Vagina (tissue), 2 donors: ENCODE measurements around the gene SAMD15. TPM values are rescaled to one million over a fixed set of nuclear protein-coding genes. Genes with fewer than 3 reads are reported as not detected.
"Not testable (repeated sequence)": the region's sequence is repeated elsewhere in the genome, so short reads cannot be mapped to it uniquely, and the experiment has no call there.

ENCODE experiments used
- DNase-seq, 2 donors: peaks; one replicate each; pipeline ENCODE4 v3.0.0-alpha.2; 2017; ENCODE audit errors: extremely low spot score in 2 of 2
- H3K27ac ChIP-seq: fragments of 200-600 bp; sonication (generic); one replicate; pipeline ENCODE4 v1.5.1; 2019
- H3K27me3 ChIP-seq: fragments of 200-600 bp; sonication (generic); one replicate; pipeline ENCODE4 v1.5.1; 2019
- H3K36me3 ChIP-seq, 2 donors: fragments of 200-600 bp; sonication (generic); one replicate each; pipeline ENCODE4 v1.5.1; 2017 to 2019
- H3K4me1 ChIP-seq: fragments of 200-600 bp; sonication (generic); one replicate; pipeline ENCODE4 v1.5.1; 2019
- H3K4me3 ChIP-seq, 2 donors: fragments of 200-600 bp; sonication (generic); 1 replicate in 1 of 2; 2 replicates in 1 of 2; pipeline ENCODE4 v1.5.1; 2016 to 2019
- H3K9me3 ChIP-seq: fragments of 200-600 bp; sonication (generic); one replicate; pipeline ENCODE4 v1.5.1; 2019
- POLR2A ChIP-seq, 2 donors: fragments of 450-650 bp; IDR thresholded peaks; one replicate each; pipeline ENCODE4 v1.6.1; 2017; ENCODE audit warnings: antibody characterized with exemption in 2 of 2, mild to moderate bottlenecking in 2 of 2, moderate library complexity in 2 of 2
- POLR2AphosphoS5 ChIP-seq, 2 donors: sonication (generic); formaldehyde crosslinking; IDR thresholded peaks; one replicate each; pipeline ENCODE4 v1.9.0; 2017; ENCODE audit warnings: antibody characterized with exemption in 2 of 2, mild to moderate bottlenecking in 2 of 2, low read depth in 1 of 2; ENCODE audit not compliant: insufficient read depth in 1 of 2
- intact Hi-C: fragments of 100-400 bp; cut with DNase I; formaldehyde crosslinking; loops from one replicate; pipeline ENCODE4 v1.15.1; 2023
- total RNA-seq: library from RNA; depleted of rRNA; stranded (reverse); fragments of >200 nt; gene quantifications from one replicate; pipeline ENCODE4 v1.2.3, GENCODE V29; 2016
- TF ChIP-seq, protein P1 (sequence below), 3 experiments: fragments of 450-650 bp in 2 of 3; fragments of 200-600 bp in 1 of 3; sonication (generic) in 1 of 3; IDR thresholded peaks; one replicate each; pipeline ENCODE4 v1.5.1; 2017 to 2019; ENCODE audit warnings: antibody characterized with exemption in 3 of 3, mild to moderate bottlenecking in 2 of 3, moderate library complexity in 2 of 3

The SAMD15 gene
- total RNA-seq, 1 donor from 2014 or later, result not detected

GRCh38 chr14:77409131-77409533, 32.0 kb downstream of the SAMD15 start:
- H3K4me3 ChIP-seq, result no peak overlapping the region
- H3K27ac ChIP-seq, result no peak overlapping the region
- no peak for TF ChIP-seq POLR2A (IDR thresholded peaks at IDR 0.05)
- TF ChIP-seq, protein P1, sequence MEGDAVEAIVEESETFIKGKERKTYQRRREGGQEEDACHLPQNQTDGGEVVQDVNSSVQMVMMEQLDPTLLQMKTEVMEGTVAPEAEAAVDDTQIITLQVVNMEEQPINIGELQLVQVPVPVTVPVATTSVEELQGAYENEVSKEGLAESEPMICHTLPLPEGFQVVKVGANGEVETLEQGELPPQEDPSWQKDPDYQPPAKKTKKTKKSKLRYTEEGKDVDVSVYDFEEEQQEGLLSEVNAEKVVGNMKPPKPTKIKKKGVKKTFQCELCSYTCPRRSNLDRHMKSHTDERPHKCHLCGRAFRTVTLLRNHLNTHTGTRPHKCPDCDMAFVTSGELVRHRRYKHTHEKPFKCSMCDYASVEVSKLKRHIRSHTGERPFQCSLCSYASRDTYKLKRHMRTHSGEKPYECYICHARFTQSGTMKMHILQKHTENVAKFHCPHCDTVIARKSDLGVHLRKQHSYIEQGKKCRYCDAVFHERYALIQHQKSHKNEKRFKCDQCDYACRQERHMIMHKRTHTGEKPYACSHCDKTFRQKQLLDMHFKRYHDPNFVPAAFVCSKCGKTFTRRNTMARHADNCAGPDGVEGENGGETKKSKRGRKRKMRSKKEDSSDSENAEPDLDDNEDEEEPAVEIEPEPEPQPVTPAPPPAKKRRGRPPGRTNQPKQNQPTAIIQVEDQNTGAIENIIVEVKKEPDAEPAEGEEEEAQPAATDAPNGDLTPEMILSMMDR (IDR thresholded peaks at IDR 0.05), result no peak
- TF ChIP-seq POLR2AphosphoS5 (IDR thresholded peaks at IDR 0.05; ENCODE audit: insufficient read depth in 1 of 2, low read depth in 1 of 2), result no peak
- H3K9me3 ChIP-seq, result no peaks in the 10 kb centered on the region
- intact Hi-C loops, result no loop called here
- H3K36me3 ChIP-seq, result no peaks in the 10 kb centered on the region
- DNase-seq, result no peak
- H3K27me3 ChIP-seq, result no peaks in the 10 kb centered on the region
- H3K4me1 ChIP-seq, result no peaks in the 10 kb centered on the region

DNA sequence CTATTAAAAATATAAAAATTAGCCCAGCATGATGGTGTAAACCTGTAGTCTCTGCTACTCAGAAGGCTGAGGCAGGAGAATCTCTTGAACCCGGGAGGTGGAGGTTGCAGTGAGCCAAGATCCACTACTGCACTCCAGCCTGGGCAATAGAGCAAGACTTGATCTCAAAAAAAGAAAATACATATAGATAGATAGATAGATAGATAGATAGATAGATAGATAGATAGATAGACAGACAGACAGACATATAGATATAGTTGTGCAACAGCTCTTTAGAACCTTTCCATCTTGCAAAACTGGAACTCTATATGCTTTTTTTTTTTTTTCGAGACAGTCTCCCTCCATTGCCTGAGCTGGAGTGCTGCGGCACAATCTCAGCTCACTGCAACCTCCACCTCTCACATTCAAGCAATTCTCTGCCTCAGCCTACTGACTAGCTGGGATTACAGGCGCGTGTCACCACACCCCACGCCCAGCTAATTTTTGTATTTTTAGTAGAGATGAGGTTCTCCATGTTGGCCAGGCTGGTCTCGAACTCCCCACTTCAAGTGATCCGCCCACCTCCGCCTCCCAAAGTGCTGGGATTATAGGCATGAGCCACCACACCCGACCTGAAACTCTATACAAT, 38.3 kb downstream of the SAMD15 start:
- H3K27ac ChIP-seq, H3K27me3 ChIP-seq, DNase-seq, intact Hi-C loops, H3K9me3 ChIP-seq, H3K4me3 ChIP-seq, H3K36me3 ChIP-seq, H3K4me1 ChIP-seq: not testable (repeated sequence)

- intact Hi-C loops, H3K4me3 ChIP-seq: not testable (repeated sequence)
Observed at GRCh38 chr14:77416098-77416497, 38.9 kb downstream of the SAMD15 start.

DNA sequence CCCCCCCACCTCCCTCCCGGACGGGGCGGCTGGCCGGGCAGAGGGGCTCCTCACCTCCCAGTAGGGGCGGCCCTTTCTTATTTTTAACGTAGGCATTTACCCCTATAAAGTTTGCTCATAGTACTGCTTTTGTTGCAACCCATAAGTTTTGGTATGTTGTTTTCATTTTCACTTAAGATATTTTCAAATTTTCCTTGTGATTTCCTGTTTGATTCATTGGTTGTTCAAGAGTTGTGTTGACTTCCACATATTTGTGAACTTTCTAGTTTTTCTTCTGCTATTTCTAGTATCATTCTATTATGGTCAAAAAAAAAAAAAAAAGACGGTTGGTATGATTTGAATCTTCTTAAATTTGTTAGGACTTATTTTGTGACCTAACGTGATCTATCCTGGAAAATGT, 39.7 kb downstream of the SAMD15 start:
- DNase-seq, result no peak
- Histone ChIP-seq H3K27ac (no peak overlapping the region), H3K4me1 (no peaks in the 10 kb centered on the region), H3K9me3 (no peaks in the 10 kb centered on the region), H3K27me3 (no peaks in the 10 kb centered on the region), H3K36me3 (peaks cover 0 to 4% of the 10 kb centered on the region in 2 donors), H3K4me3 (no peak overlapping the region)
- TF ChIP-seq POLR2A (IDR thresholded peaks at IDR 0.05) (no peak), POLR2AphosphoS5 (IDR thresholded peaks at IDR 0.05; ENCODE audit: insufficient read depth in 1 of 2, low read depth in 1 of 2) (no peak)
- TF ChIP-seq, protein P1 (IDR thresholded peaks at IDR 0.05), result no peak
- intact Hi-C loops, result no loop called here

More at GRCh38 chr14:77416098-77416497, 38.9 kb downstream of the SAMD15 start:
- not testable (repeated sequence) for DNase-seq, H3K27me3 ChIP-seq, H3K27ac ChIP-seq, H3K4me1 ChIP-seq, H3K36me3 ChIP-seq, H3K9me3 ChIP-seq

GRCh38 chr14:77421201-77421600, 44.0 kb downstream of the SAMD15 start:
- no peak overlapping the region for H3K4me3 ChIP-seq
- no peak overlapping the region for H3K27ac ChIP-seq
- no peaks in the 10 kb centered on the region for H3K9me3 ChIP-seq
- H3K27me3 ChIP-seq, result no peaks in the 10 kb centered on the region
- TF ChIP-seq, protein P1 (IDR thresholded peaks at IDR 0.05), result no peak
- TF ChIP-seq POLR2A (IDR thresholded peaks at IDR 0.05) (no peak), POLR2AphosphoS5 (IDR thresholded peaks at IDR 0.05; ENCODE audit: insufficient read depth in 1 of 2, low read depth in 1 of 2) (no peak)
- peaks cover 0 to 30% of the 10 kb centered on the region in 2 donors for H3K36me3 ChIP-seq
- intact Hi-C loops, result no loop called here
- no peaks in the 10 kb centered on the region for H3K4me1 ChIP-seq
- no peak for DNase-seq

DNA sequence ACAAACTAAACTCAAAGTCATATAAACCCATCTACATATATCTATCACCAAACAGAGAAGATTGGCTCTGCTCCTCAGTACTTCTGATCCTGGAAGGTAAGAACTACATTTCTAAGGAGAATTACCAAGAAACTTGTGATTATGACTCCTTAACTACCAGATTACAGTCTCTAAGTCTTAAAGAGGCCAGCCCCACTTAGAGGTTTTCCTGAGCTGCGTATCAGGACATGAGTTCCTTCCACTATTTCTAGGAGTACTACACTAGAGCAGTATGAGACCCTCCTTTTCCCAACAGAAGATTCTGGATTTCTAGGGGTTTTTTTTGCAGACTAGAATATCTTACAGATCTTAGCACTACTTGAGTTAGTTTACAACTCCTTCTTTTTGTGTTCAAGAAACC, 46.2 kb downstream of the SAMD15 start, which contains the start of gene NOXRED1:
NOXRED1 (minus strand) TSS at position 101 of the 400 bp plus-strand sequence. CDS start 634 bp downstream, outside the sequence.
- no peaks in the 10 kb centered on the region for H3K9me3 ChIP-seq
- H3K27me3 ChIP-seq, result no peaks in the 10 kb centered on the region
- no peak for DNase-seq
- H3K4me1 ChIP-seq, result no peaks in the 10 kb centered on the region
- no peak within 1 kb of the TSS for H3K4me3 ChIP-seq
- H3K36me3 ChIP-seq, result peaks cover 0 to 52% of the 10 kb centered on the region in 2 donors
- no peak within 1 kb of the TSS for H3K27ac ChIP-seq
- TF ChIP-seq POLR2AphosphoS5 (IDR thresholded peaks at IDR 0.05; ENCODE audit: insufficient read depth in 1 of 2, low read depth in 1 of 2), result no peak
- intact Hi-C loops, result no loop called here
